GM12878 (cell line): ENCODE results near the gene MAPK13. TPM values are rescaled to one million over a fixed set of nuclear protein-coding genes. Genes with fewer than 3 reads are reported as not detected.
A peak's percentile ranks its signal among the peaks of the same experiment; 100 is the strongest.

Experiments used
- ATAC-seq: fragments of 200-7000 bp; cut with Tn5 transposase; 3 replicates; pipeline ENCODE4 v1.9.1; 2020; ENCODE audit warnings: mild to moderate bottlenecking, moderate library complexity
- BruUV-seq: library from RNA; stranded (reverse); fragments of 400-500 nt; replicated peaks from 2 replicates; lab custom pipeline; 2021; lab: Mats Ljungman, UMichigan
- CTCF ChIA-PET: fragments of 300-600 bp; sonication (Branson Sonifier 250); formaldehyde crosslinking; extraction: SDS; loops from one replicate; lab custom pipeline; 2021; ENCODE audit warnings: inconsistent platforms; lab: Yijun Ruan, JAX
- POLR2A ChIA-PET: fragments of 350-600 bp; formaldehyde crosslinking; extraction: SDS; loops from one replicate; lab custom pipeline; 2021; ENCODE audit warnings: inconsistent platforms; lab: Charles Lee
- RAD21 ChIA-PET: fragments of 300-600 bp; sonication (Branson Sonifier 250); formaldehyde crosslinking; loops from one replicate; lab custom pipeline; 2023; ENCODE audit warnings: antibody characterized with exemption; ENCODE audit not compliant: unreplicated experiment; lab: Charles Lee
- SMC1A ChIA-PET: fragments of 300-600 bp; sonication (Branson Sonifier 250); formaldehyde crosslinking; loops from one replicate; lab custom pipeline; 2023; ENCODE audit not compliant: unreplicated experiment, uncharacterized antibody; lab: Charles Lee
- DNase-seq: peaks from one replicate; pipeline ENCODE4 v3.0.0-alpha.2; 2011; ENCODE audit warnings: low read depth, low spot score
- FAIRE-seq: peaks from 3 replicates; lab custom pipeline; 2011; peaks lifted over from hg19 to GRCh38; lab: Jason Lieb, UNC
- H2AFZ ChIP-seq: 2 replicates; pipeline ENCODE4 v1.6.0; 2011; ENCODE audit warnings: low read depth, low read length, control low read depth; ENCODE audit not compliant: control insufficient read depth
- H3K27ac ChIP-seq: 2 replicates; pipeline ENCODE4 v1.5.1; 2011; ENCODE audit warnings: control low read depth; ENCODE audit not compliant: control insufficient read depth, insufficient read depth
- H3K27me3 ChIP-seq, 2 experiments: replicated peaks in 1 of 2; 2 replicates each; pipeline versions ENCODE4 v1.6.0 to v1.6.1; 2011; ENCODE audit warnings: low read length in 1 of 2; ENCODE audit not compliant: control insufficient read depth in 2 of 2, insufficient read depth in 2 of 2
- H3K36me3 ChIP-seq, 2 experiments: 2 replicates each; pipeline ENCODE4 v1.5.1; 2011; ENCODE audit warnings: low read length in 1 of 2; ENCODE audit not compliant: control insufficient read depth in 2 of 2, insufficient read depth in 2 of 2
- H3K4me1 ChIP-seq: 2 replicates; pipeline ENCODE4 v1.6.1; 2011; ENCODE audit warnings: mild to moderate bottlenecking, low read length, moderate library complexity, mixed read lengths; ENCODE audit not compliant: control insufficient read depth, insufficient read depth
- H3K4me2 ChIP-seq: 2 replicates; pipeline ENCODE4 v1.6.0; 2011; ENCODE audit warnings: control low read depth; ENCODE audit not compliant: control insufficient read depth, insufficient read depth
- H3K4me3 ChIP-seq: fragments of 200-600 bp; sonication (generic); 2 replicates; pipeline ENCODE4 v1.5.1; 2016
- H3K79me2 ChIP-seq: 2 replicates; pipeline ENCODE4 v1.6.0; 2011; ENCODE audit warnings: low read length; ENCODE audit not compliant: control insufficient read depth, insufficient read depth
- H3K9ac ChIP-seq: 2 replicates; pipeline ENCODE4 v1.8.0; 2011; ENCODE audit warnings: low read length, control low read depth, mixed read lengths; ENCODE audit not compliant: control insufficient read depth, insufficient read depth
- H3K9me3 ChIP-seq: replicated peaks from 3 replicates; pipeline ENCODE4 v1.5.1; 2011; ENCODE audit warnings: mild to moderate bottlenecking, low read length; ENCODE audit not compliant: control insufficient read depth, insufficient read depth
- H4K20me1 ChIP-seq: 2 replicates; pipeline ENCODE4 v1.6.0; 2011; ENCODE audit not compliant: control insufficient read depth, insufficient read depth
- BHLHE40 ChIP-seq, 2 experiments: fragments of 450-650 bp in 1 of 2; IDR thresholded peaks; 2 replicates each; pipeline ENCODE4 v1.6.1; 2011 to 2017; ENCODE audit warnings: low read depth in 2 of 2, borderline replicate concordance in 1 of 2, improper control_type of control experiment in 1 of 2, low read length in 1 of 2, mild to moderate bottlenecking in 1 of 2
- E2F4 ChIP-seq: IDR thresholded peaks from 2 replicates; pipeline ENCODE4 v1.6.1; 2012; ENCODE audit warnings: low read depth, low read length, improper control_type of control experiment
- E4F1 ChIP-seq: fragments of 450-650 bp; IDR thresholded peaks from 2 replicates; pipeline ENCODE4 v1.6.1; 2018; ENCODE audit warnings: borderline replicate concordance, mild to moderate bottlenecking; ENCODE audit not compliant: partially characterized antibody
- GABPA ChIP-seq: IDR thresholded peaks from 2 replicates; pipeline ENCODE4 v1.6.1; 2014; ENCODE audit warnings: antibody characterized with exemption, low read depth, mild to moderate bottlenecking, inconsistent platforms
- KLF5 ChIP-seq: fragments of 450-650 bp; IDR thresholded peaks from 2 replicates; pipeline ENCODE4 v1.6.1; 2014; ENCODE audit warnings: mild to moderate bottlenecking; ENCODE audit not compliant: partially characterized antibody
- MXI1 ChIP-seq: fragments of 150-350 bp; IDR thresholded peaks from 2 replicates; pipeline ENCODE4 v1.6.1; 2011; ENCODE audit warnings: low read depth, mild to moderate bottlenecking, inconsistent platforms, low read length, improper control_type of control experiment
- NR2F1 ChIP-seq: fragments of 450-650 bp; conservative IDR thresholded peaks from 2 replicates; pipeline ENCODE4 v1.6.1; 2017; ENCODE audit warnings: mild to moderate bottlenecking
- RAD21 ChIP-seq: IDR thresholded peaks from 2 replicates; pipeline ENCODE4 v1.6.1; 2011; ENCODE audit warnings: mild to moderate bottlenecking, low read depth, low read length, moderate library complexity; ENCODE audit not compliant: insufficient read depth
- RAD51 ChIP-seq: fragments of 450-650 bp; IDR thresholded peaks from 2 replicates; pipeline ENCODE4 v1.6.1; 2016; ENCODE audit warnings: moderate library complexity, mild to moderate bottlenecking, inconsistent platforms
- RB1 ChIP-seq: fragments of 450-650 bp; formaldehyde crosslinking; IDR thresholded peaks from 2 replicates; pipeline ENCODE4 v1.6.1; 2017; ENCODE audit warnings: mild to moderate bottlenecking, borderline replicate concordance
- SIN3A ChIP-seq: IDR thresholded peaks from 2 replicates; pipeline ENCODE4 v1.6.1; 2012; ENCODE audit warnings: low read depth, low read length, improper control_type of control experiment
- SMC3 ChIP-seq: IDR thresholded peaks from 2 replicates; pipeline ENCODE4 v1.6.1; 2011; ENCODE audit warnings: low read length, improper control_type of control experiment, borderline replicate concordance
- SRF ChIP-seq, 2 experiments: IDR thresholded peaks; 2 replicates each; pipeline ENCODE4 v1.6.1; 2011; ENCODE audit warnings: low read depth in 2 of 2, low read length in 2 of 2, mild to moderate bottlenecking in 1 of 2, moderate library complexity in 1 of 2
- ZNF592 ChIP-seq: fragments of 450-650 bp; IDR thresholded peaks from 2 replicates; pipeline ENCODE4 v1.6.1; 2017; ENCODE audit warnings: mild to moderate bottlenecking, moderate library complexity
- WGBS: methylation state at CpG from one replicate; pipeline ENCODE4 v1.1.6; 2016; ENCODE audit warnings: low lambda C conversion rate; ENCODE audit not compliant: insufficient replicate concordance, insufficient coverage; ENCODE audit errors: missing lambda C conversion rate; 5-methylcytosine and 5-hydroxymethylcytosine counted together
- in situ Hi-C: fragments of 300-500 bp; cut with MboI; formaldehyde crosslinking; loops from 9 replicates; pipeline ENCODE4 v1.14.3; 2018; ENCODE audit warnings: mixed read lengths
- intact Hi-C: fragments of 100-400 bp; cut with micrococcal nuclease; formaldehyde crosslinking; loops from one replicate; pipeline ENCODE4 v1.14.2; 2022; ENCODE audit not compliant: unreplicated experiment
- polyA plus RNA-seq, 11 experiments: library from polyadenylated mRNA; depleted of rRNA in 4 of 11; unstranded in 6 of 11; stranded (reverse) in 5 of 11; fragments of >200 nt; fragmentation: Nextera tagmentation in 4 of 11; fragmentation: Illumina TruSeq in 1 of 11; extraction: Ambion mirVana in 4 of 11; extraction: Trizol in 1 of 11; gene quantifications; 1 replicate in 1 of 11; 2 replicates in 10 of 11; pipeline versions ENCODE4 v1.2.1 to v1.2.3, GENCODE V29; 2011 to 2016; ENCODE audit warnings: inconsistent platforms in 2 of 11, missing spikeins in 2 of 11, low read depth in 1 of 11
- total RNA-seq, 4 experiments: library from RNA; depleted of rRNA in 3 of 4; stranded (reverse); fragments of >200 nt in 3 of 4; fragmentation: Illumina TruSeq in 1 of 4; extraction: Trizol in 1 of 4; gene quantifications; 2 replicates each; pipeline versions ENCODE4 v1.2.1 to v1.2.3, GENCODE V29; 2013 to 2021
- TF ChIP-seq, protein P1 (sequence below), 3 experiments: IDR thresholded peaks in 2 of 3; conservative IDR thresholded peaks in 1 of 3; 2 replicates each; pipeline ENCODE4 v1.5.1; 2011; ENCODE audit warnings: low read depth in 3 of 3, low read length in 3 of 3, mild to moderate bottlenecking in 3 of 3, control low read depth in 2 of 3, moderate library complexity in 2 of 3, inconsistent platforms in 1 of 3, mixed read lengths in 1 of 3; ENCODE audit not compliant: control insufficient read depth in 2 of 3, insufficient read depth in 1 of 3; ENCODE audit errors: extremely low read depth in 1 of 3

MAPK13 gene
- total and polyA plus RNA-seq, 10 of the 15 experiments (the other 5 are each of a cell fraction or from before 2014, with no cell fraction given): 1.8 to 48.0 (median 37.5) TPM

GRCh38 chr6:36082318-36082717 is 48.0 kb upstream of the MAPK13 start:
- Histone ChIP-seq H3K9me3 (peaks cover 8% of the 10 kb centered on the region), H3K36me3 (peaks cover 12 to 24% of the 10 kb centered on the region in 2 experiments), H4K20me1 (no peaks in the 10 kb centered on the region), H3K79me2 (no peaks in the 10 kb centered on the region), H3K4me1 (no peaks in the 10 kb centered on the region), H3K27ac (no peak overlapping the region), H3K9ac (no peak overlapping the region), H2AFZ (no peak overlapping the region), H3K27me3 (no peaks in the 10 kb centered on the region), H3K4me3 (no peak overlapping the region), H3K4me2 (no peak overlapping the region)
- DNase-seq: no peak
- in situ Hi-C loops (no loop called here), intact Hi-C loops (no loop called here)
- ChIA-PET RAD21 (no interaction called here), POLR2A (no interaction called here), CTCF (interaction anchor here (2.3 kb wide), 1 partner anchor 13 kb away, joined by 10 read pairs; no protein-coding TSS in a partner anchor), SMC1A (interaction anchor here (0.8 to 1.2 kb wide), 3 partner anchors 14 to 55 kb away, joined by 3 read pairs; partner anchors contain the start of gene MAPK14)
- ATAC-seq: no peak
- TF ChIP-seq NR2F1 (no peak), RAD21 (no peak), RB1 (no peak), E4F1 (no peak), BHLHE40 (IDR thresholded peaks at IDR 0.05; ENCODE audit: borderline replicate concordance in 1 of 2, low read depth in 2 of 2, low read length in 1 of 2) (no peak), SIN3A (no peak), RAD51 (no peak), KLF5 (no peak), MXI1 (no peak), GABPA (no peak), E2F4 (no peak), SMC3 (no peak), ZNF592 (no peak), SRF (IDR thresholded peaks at IDR 0.05; ENCODE audit: low read depth in 2 of 2, low read length in 2 of 2) (no peak)
- TF ChIP-seq, protein P1, sequence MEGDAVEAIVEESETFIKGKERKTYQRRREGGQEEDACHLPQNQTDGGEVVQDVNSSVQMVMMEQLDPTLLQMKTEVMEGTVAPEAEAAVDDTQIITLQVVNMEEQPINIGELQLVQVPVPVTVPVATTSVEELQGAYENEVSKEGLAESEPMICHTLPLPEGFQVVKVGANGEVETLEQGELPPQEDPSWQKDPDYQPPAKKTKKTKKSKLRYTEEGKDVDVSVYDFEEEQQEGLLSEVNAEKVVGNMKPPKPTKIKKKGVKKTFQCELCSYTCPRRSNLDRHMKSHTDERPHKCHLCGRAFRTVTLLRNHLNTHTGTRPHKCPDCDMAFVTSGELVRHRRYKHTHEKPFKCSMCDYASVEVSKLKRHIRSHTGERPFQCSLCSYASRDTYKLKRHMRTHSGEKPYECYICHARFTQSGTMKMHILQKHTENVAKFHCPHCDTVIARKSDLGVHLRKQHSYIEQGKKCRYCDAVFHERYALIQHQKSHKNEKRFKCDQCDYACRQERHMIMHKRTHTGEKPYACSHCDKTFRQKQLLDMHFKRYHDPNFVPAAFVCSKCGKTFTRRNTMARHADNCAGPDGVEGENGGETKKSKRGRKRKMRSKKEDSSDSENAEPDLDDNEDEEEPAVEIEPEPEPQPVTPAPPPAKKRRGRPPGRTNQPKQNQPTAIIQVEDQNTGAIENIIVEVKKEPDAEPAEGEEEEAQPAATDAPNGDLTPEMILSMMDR (IDR thresholded peaks at IDR 0.05 in 2 of 3, conservative IDR thresholded peaks at IDR 0.05 in 1 of 3; ENCODE audit: control insufficient read depth in 2 of 3, extremely low read depth in 1 of 3, insufficient read depth in 1 of 3, low read depth in 3 of 3, low read length in 3 of 3): no peak
- WGBS: 94% methylated on average over 1 of the region's 1 CpG
- peak; percentile 88 for FAIRE-seq
- BruUV-seq: no TSS peak
